Activated B cell treated with CpG ODN at 0.5 μM for 24 hours (primary cell): ENCODE measurements around the gene STIM1. TPM values are rescaled to one million over a fixed set of nuclear protein-coding genes. Genes with fewer than 3 reads are reported as not detected.
"Not testable (repeated sequence)": the region's sequence is repeated elsewhere in the genome, so short reads cannot be mapped to it uniquely, and the experiment has no call there.

Experiments used
- ATAC-seq: fragments of 200-7000 bp; cut with Tn5 transposase; one replicate; pipeline ENCODE4 v1.10.0; 2021; ENCODE audit warnings: low read depth, mild to moderate bottlenecking, moderate library complexity
- CTCF ChIA-PET: fragments of 350-600 bp; sonication (Branson Sonifier 250); formaldehyde crosslinking; loops from one replicate; lab custom pipeline; 2021; ENCODE audit warnings: antibody characterized with exemption; lab: Charles Lee
- POLR2A ChIA-PET: fragments of 350-600 bp; sonication (Branson Sonifier 250); formaldehyde crosslinking; loops from one replicate; lab custom pipeline; 2021; ENCODE audit warnings: antibody characterized with exemption; lab: Charles Lee
- DNase-seq: peaks from one replicate; pipeline ENCODE4 v3.0.0; 2022
- H3K27ac Mint-ChIP-seq: one replicate; pipeline ENCODE4 v1.8.0; 2020; ENCODE audit warnings: mixed read lengths
- H3K27me3 Mint-ChIP-seq: one replicate; pipeline ENCODE4 v1.8.0; 2021; ENCODE audit warnings: mixed read lengths
- H3K36me3 Mint-ChIP-seq: one replicate; pipeline ENCODE4 v1.8.0; 2021; ENCODE audit warnings: low read depth, mixed read lengths
- H3K4me1 Mint-ChIP-seq: one replicate; pipeline ENCODE4 v1.8.0; 2021; ENCODE audit warnings: mixed read lengths
- H3K4me3 Mint-ChIP-seq: one replicate; pipeline ENCODE4 v1.8.0; 2020; ENCODE audit warnings: mild to moderate bottlenecking, mixed read lengths
- H3K9me3 Mint-ChIP-seq: one replicate; pipeline ENCODE4 v1.8.0; 2020; ENCODE audit warnings: mixed read lengths
- intact Hi-C: fragments of 100-400 bp; cut with micrococcal nuclease; formaldehyde crosslinking; loops from one replicate; pipeline ENCODE4 v1.15.1; 2024
- total RNA-seq: library from RNA; stranded (reverse); gene quantifications from 2 replicates; pipeline ENCODE4 v1.2.3, GENCODE V29; 2022
- TF ChIP-seq, protein P1 (sequence below): fragments of 200-600 bp; IDR thresholded peaks from one replicate; pipeline ENCODE4 v1.8.0; 2022; ENCODE audit warnings: antibody characterized with exemption, mild to moderate bottlenecking

The STIM1 gene
- total RNA-seq, 1 donor from 2014 or later = 38.4 TPM

DNA sequence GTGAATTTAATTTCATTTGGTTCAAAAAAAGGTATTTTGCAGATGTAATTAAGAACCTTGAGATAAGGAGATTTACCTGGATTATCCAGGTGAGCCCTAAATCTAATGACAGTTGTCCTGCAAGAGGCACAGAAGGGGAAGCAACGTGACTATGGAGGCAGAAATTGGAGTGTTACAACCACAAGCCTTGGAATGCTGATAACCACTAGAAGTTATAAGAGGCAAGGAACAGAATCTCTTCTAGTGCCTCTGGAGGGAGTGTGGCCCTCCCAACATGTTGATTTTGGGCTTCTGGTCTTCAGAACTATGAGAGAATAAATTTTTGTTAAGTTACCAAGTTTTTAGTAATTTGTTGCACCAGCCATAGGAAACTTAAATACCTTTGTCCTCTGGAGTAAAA is 271.9 kb downstream of the STIM1 start:
- ATAC-seq (no peak), DNase-seq (no peak)
- intact Hi-C loops = no loop called here
- TF ChIP-seq, protein P1, sequence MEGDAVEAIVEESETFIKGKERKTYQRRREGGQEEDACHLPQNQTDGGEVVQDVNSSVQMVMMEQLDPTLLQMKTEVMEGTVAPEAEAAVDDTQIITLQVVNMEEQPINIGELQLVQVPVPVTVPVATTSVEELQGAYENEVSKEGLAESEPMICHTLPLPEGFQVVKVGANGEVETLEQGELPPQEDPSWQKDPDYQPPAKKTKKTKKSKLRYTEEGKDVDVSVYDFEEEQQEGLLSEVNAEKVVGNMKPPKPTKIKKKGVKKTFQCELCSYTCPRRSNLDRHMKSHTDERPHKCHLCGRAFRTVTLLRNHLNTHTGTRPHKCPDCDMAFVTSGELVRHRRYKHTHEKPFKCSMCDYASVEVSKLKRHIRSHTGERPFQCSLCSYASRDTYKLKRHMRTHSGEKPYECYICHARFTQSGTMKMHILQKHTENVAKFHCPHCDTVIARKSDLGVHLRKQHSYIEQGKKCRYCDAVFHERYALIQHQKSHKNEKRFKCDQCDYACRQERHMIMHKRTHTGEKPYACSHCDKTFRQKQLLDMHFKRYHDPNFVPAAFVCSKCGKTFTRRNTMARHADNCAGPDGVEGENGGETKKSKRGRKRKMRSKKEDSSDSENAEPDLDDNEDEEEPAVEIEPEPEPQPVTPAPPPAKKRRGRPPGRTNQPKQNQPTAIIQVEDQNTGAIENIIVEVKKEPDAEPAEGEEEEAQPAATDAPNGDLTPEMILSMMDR = no peak
- Mint-ChIP-seq H3K4me3 (no peak overlapping the region), H3K27ac (no peak overlapping the region), H3K36me3 (peaks cover 77% of the 10 kb centered on the region), H3K9me3 (no peaks in the 10 kb centered on the region), H3K27me3 (no peaks in the 10 kb centered on the region), H3K4me1 (no peaks in the 10 kb centered on the region)
- CTCF ChIA-PET = no interaction called here
- POLR2A ChIA-PET = no interaction called here

DNA sequence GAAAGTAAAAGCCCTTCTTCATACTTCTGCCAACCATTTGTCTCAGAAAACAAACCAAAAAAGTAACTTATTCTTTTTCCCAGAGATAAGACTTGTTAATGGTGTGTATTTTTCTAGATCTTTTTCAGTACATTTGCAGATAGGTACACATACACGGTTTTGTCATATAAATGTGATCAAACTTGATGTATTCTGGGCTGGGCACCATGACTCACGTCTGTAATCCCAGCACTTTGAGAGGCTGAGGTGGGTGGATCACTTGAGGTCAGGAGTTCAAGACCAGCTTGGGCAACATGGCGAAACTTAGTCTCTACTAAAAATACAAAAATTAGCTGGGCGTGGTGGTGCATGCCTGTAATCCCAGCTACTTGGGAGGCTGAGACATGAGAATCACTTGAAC is 274.8 kb downstream of the STIM1 start:
- ATAC-seq, H3K27me3 Mint-ChIP-seq, H3K4me3 Mint-ChIP-seq, intact Hi-C loops, H3K9me3 Mint-ChIP-seq, H3K4me1 Mint-ChIP-seq, DNase-seq, H3K27ac Mint-ChIP-seq, CTCF ChIA-PET: not testable (repeated sequence)
- POLR2A ChIA-PET = interaction anchor here (0.6 kb wide), 1 partner anchor 484 kb away, joined by 3 read pairs; no protein-coding TSS in a partner anchor
- H3K36me3 Mint-ChIP-seq = peaks cover 76% of the 10 kb centered on the region

DNA sequence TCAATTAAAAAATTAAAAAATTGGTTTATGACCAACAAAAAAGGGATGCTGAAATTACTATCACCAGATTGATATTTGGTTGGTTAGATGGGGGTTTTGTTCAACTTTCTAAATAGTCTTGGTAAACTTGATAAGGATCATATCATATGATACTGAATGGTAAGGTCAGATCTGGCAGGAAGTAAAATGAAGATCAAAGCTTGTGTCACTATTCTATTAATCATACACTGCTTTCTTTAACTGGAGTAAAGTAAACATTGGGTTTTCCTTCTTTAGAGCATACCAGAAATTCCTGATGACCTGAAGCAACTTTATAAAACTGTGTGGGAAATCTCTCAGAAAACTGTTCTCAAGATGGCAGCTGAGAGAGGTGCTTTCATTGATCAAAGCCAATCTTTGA is 279.3 kb downstream of the STIM1 start:
- no peaks in the 10 kb centered on the region for H3K4me1 Mint-ChIP-seq
- intact Hi-C loops = no loop called here
- H3K27ac Mint-ChIP-seq = no peak overlapping the region
- H3K36me3 Mint-ChIP-seq = peaks cover 65% of the 10 kb centered on the region
- DNase-seq = no peak
- no peak overlapping the region for H3K4me3 Mint-ChIP-seq
- no peaks in the 10 kb centered on the region for H3K27me3 Mint-ChIP-seq
- peaks cover 6% of the 10 kb centered on the region for H3K9me3 Mint-ChIP-seq
- TF ChIP-seq, protein P1 = no peak
- ChIA-PET POLR2A (no interaction called here), CTCF (interaction anchor here (0.7 kb wide), 1 partner anchor 192 kb away, joined by 3 read pairs; no protein-coding TSS in a partner anchor)
- ATAC-seq = no peak

DNA sequence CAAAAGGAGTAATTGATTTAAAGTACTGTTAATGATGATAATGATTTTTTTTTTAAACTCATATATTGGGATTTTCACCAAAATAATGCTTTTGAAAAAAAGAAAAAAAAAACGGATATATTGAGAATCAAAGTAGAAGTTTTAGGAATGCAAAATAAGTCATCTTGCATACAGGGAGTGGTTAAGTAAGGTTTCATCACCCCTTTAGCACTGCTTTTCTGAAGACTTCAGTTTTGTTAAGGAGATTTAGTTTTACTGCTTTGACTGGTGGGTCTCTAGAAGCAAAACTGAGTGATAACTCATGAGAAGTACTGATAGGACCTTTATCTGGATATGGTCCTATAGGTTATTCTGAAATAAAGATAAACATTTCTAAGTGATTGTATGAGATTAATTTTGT is 283.0 kb downstream of the STIM1 start:
- intact Hi-C loops = no loop called here
- POLR2A ChIA-PET = no interaction called here
- ATAC-seq (no peak), DNase-seq (no peak)
- no peak overlapping the region for H3K27ac Mint-ChIP-seq
- H3K4me3 Mint-ChIP-seq = no peak overlapping the region
- H3K36me3 Mint-ChIP-seq = peaks cover 69% of the 10 kb centered on the region
- H3K4me1 Mint-ChIP-seq = no peaks in the 10 kb centered on the region
- CTCF ChIA-PET = no interaction called here
- no peaks in the 10 kb centered on the region for H3K27me3 Mint-ChIP-seq
- peaks cover 22% of the 10 kb centered on the region for H3K9me3 Mint-ChIP-seq
- TF ChIP-seq, protein P1 = no peak

DNA sequence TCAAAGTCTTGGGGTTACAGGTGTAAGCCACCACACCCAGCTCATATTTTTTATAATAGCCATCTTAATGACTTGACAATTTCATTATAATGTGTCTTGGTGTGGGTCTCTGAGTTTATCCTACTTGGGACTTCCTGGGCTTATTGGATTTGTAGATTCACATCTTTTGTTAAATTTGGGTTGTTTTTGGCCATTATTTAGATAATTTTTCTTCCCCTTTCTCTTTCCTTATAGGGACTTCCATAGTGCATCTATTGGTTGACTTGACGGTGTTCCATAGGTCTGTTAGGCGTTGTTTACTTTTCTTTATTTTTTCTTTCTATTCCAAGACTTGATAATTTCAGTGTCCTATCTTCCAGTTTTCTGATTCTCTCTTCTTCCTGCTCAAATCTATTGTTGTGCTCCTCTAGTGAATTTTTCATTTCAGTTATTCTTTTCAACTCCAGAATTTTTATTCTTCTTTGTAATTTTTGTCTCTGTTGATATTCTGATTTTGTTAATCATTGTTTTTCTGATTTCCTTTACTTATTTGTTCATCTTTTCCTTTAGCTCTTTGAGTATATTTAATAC is 284.7 kb downstream of the STIM1 start:
- no peak for DNase-seq
- Mint-ChIP-seq H3K27me3 (no peaks in the 10 kb centered on the region), H3K9me3 (peaks cover 22% of the 10 kb centered on the region), H3K4me3 (no peak overlapping the region), H3K4me1 (no peaks in the 10 kb centered on the region), H3K27ac (no peak overlapping the region), H3K36me3 (peaks cover 54% of the 10 kb centered on the region)
- intact Hi-C loops = no loop called here
- POLR2A ChIA-PET = interaction anchor here (0.7 kb wide), 1 partner anchor 8 kb away, joined by 4 read pairs; no protein-coding TSS in a partner anchor
- ATAC-seq = no peak
- CTCF ChIA-PET = no interaction called here
- TF ChIP-seq, protein P1 = no peak

Other genes starting within 250 kb of the STIM1 start
- not detected in 2 replicates for gene ART5, start 213.7 kb upstream of the STIM1 start, total RNA-seq
- gene ART1, start 210.5 kb upstream of the STIM1 start, total RNA-seq = not detected in 2 replicates
- 2.5 and 3.0 TPM in 2 replicates for gene CHRNA10, start 184.3 kb upstream of the STIM1 start, total RNA-seq
- 98.0 and 117 TPM in 2 replicates for gene NUP98, start 58.1 kb upstream of the STIM1 start, total RNA-seq
- gene PGAP2, start 47.1 kb upstream of the STIM1 start, total RNA-seq = 19.7 and 25.0 TPM in 2 replicates
- gene RHOG, start 14.7 kb upstream of the STIM1 start, total RNA-seq = 163 and 176 TPM in 2 replicates
- 34.6 and 39.6 TPM in 2 replicates for gene RRM1, start 239.1 kb downstream of the STIM1 start, total RNA-seq